Measurements from ENCODE around the gene UGT2A3. TPM values are rescaled to one million over a fixed set of nuclear protein-coding genes. Genes with fewer than 3 reads are reported as not detected.

Gene UGT2A3
- total and polyA plus RNA-seq, 2 of the 8 experiments (the other 6 are each of a cell fraction or from before 2014, with no cell fraction given) = not detected

GRCh38 chr4:68962868-68963267 lies 11.3 kb upstream of the UGT2A3 start:
- Histone ChIP-seq H4K8ac (ENCODE audit: extremely low read depth, insufficient read depth, low read length) (no peak overlapping the region), H3K9me3 (ENCODE audit: insufficient read depth in 2 of 2, low read depth in 1 of 2, low read length in 1 of 2) (peaks cover 0 to 19% of the 10 kb centered on the region in 2 experiments; a peak in 3 of 4 replicates), H3K9ac (replicated peaks in 1 of 4; ENCODE audit: extremely low read depth in 1 of 4, low read depth in 3 of 4, low read length in 3 of 4) (no peak overlapping the region), H2BK20ac (ENCODE audit: low read length) (no peak overlapping the region), H4K20me1 (replicated peaks in 1 of 2; ENCODE audit: control insufficient read depth in 1 of 2, insufficient read depth in 2 of 2, low read length in 2 of 2) (no peaks in the 10 kb centered on the region), H3K23ac (ENCODE audit: insufficient read length) (no peak overlapping the region), H2BK12ac (ENCODE audit: low read depth, low read length) (no peak overlapping the region), H2BK15ac (ENCODE audit: low read length) (no peak overlapping the region), H3K23me2 (ENCODE audit: low read depth, low read length) (no peaks in the 10 kb centered on the region; the same call in 1 of the 2 replicates), H2BK5ac (ENCODE audit: low read depth, low read length) (no peak overlapping the region), H3K18ac (ENCODE audit: extremely low read depth, low read length) (no peak overlapping the region), H3K79me2 (ENCODE audit: control insufficient read depth in 1 of 2, insufficient read depth in 2 of 2, low read length in 2 of 2) (no peaks in the 10 kb centered on the region), H3K27ac (ENCODE audit: low read depth, low read length) (no peak overlapping the region), H3K27me3 (replicated peaks in 1 of 4; ENCODE audit: control insufficient read depth in 3 of 4, extremely low read depth in 1 of 4, insufficient read depth in 3 of 4, low read length in 3 of 4) (no peaks in the 10 kb centered on the region), H2BK120ac (replicated peaks; ENCODE audit: low read depth, low read length) (no peak overlapping the region), H3K36me3 (ENCODE audit: control insufficient read depth in 2 of 4, insufficient read depth in 4 of 4, low read length in 3 of 4) (peaks cover 0 to 4% (median 1%) of the 10 kb centered on the region in 4 experiments; a peak in 3 of 8 replicates), H3K14ac (ENCODE audit: insufficient read length) (no peak overlapping the region), H3K4me2 (ENCODE audit: insufficient read depth in 1 of 2, low read depth in 2 of 2, low read length in 2 of 2) (no peak overlapping the region), H3K79me1 (ENCODE audit: low read depth, low read length) (no peaks in the 10 kb centered on the region), H3K56ac (replicated peaks; ENCODE audit: insufficient read length, low read depth, low read length) (no peak overlapping the region), H3K4me1 (replicated peaks in 1 of 4; ENCODE audit: control insufficient read depth in 3 of 4, insufficient read depth in 4 of 4, low read length in 3 of 4) (peaks cover 0 to 2% (median 0%) of the 10 kb centered on the region in 4 experiments; a peak in 1 of 7 replicates), H2AFZ (ENCODE audit: low read length) (no peak overlapping the region), H3K4me3 (ENCODE audit: extremely low read depth in 1 of 4, insufficient read depth in 2 of 4, low read depth in 3 of 4, low read length in 4 of 4) (no peak overlapping the region), H4K91ac (replicated peaks; ENCODE audit: insufficient read length, low read length) (no peak overlapping the region), H3K4ac (replicated peaks; ENCODE audit: insufficient read length, low read depth, low read length) (no peak overlapping the region), H2AK5ac (ENCODE audit: low read depth, low read length) (no peak overlapping the region), H4K5ac (ENCODE audit: insufficient read length, low read depth, low read length) (no peak overlapping the region)
- CTCF ChIA-PET (ENCODE audit: partially characterized antibody) = interaction anchor here (0.9 kb wide), 1 partner anchor 9 kb away, joined by 3 read pairs; no protein-coding TSS in a partner anchor
- no peak for DNase-seq (ENCODE audit: low read depth in 1 of 2, low spot score in 2 of 2)
- WGBS, 2 experiments (ENCODE audit: extremely low coverage in 1 of 2, insufficient coverage in 1 of 2, insufficient read length in 1 of 2, insufficient replicate concordance in 2 of 2, low coverage in 1 of 2, low lambda C conversion rate in 2 of 2, missing lambda C conversion rate in 1 of 2) = 76% methylated on average over 1 of the region's 1 CpG; no CpG with 5 or more reads in 1 of the 2 experiments
- POLR2A ChIA-PET (ENCODE audit: partially characterized antibody) = interaction anchor here (1.1 kb wide), 1 partner anchor 56 kb away, joined by 5 read pairs; no protein-coding TSS in a partner anchor
- FAIRE-seq = no peak
- TF ChIP-seq KDM1A (IDR thresholded peaks at IDR 0.05; ENCODE audit: borderline replicate concordance, low read length) = no peak
- TF ChIP-seq SIRT6 (IDR thresholded peaks at IDR 0.05; ENCODE audit: low read length) = no peak
- no peak for TF ChIP-seq NANOG (IDR thresholded peaks at IDR 0.05; ENCODE audit: insufficient read depth, low read depth, low read length, poor library complexity, severe bottlenecking)
- no peak for TF ChIP-seq ATF2 (IDR thresholded peaks at IDR 0.05; ENCODE audit: low read length)
- TF ChIP-seq POLR2A (IDR thresholded peaks at IDR 0.05; ENCODE audit: control extremely low read depth in 1 of 2, low read depth in 2 of 2, low read length in 2 of 2) = no peak
- TF ChIP-seq CTCF (IDR thresholded peaks at IDR 0.05; ENCODE audit: control extremely low read depth in 1 of 3, insufficient read depth in 1 of 3, low read depth in 1 of 3, low read length in 3 of 3) = no peak
- no peak for TF ChIP-seq TEAD4 (IDR thresholded peaks at IDR 0.05; ENCODE audit: low read depth, low read length)
- no peak for TF ChIP-seq GTF2F1 (IDR thresholded peaks at IDR 0.05; ENCODE audit: borderline replicate concordance, low read depth, low read length)
- TF ChIP-seq MAFK (IDR thresholded peaks at IDR 0.05; ENCODE audit: low read depth, low read length) = no peak
- TF ChIP-seq SP4 (IDR thresholded peaks at IDR 0.05; ENCODE audit: low read length) = no peak
